K562 (cell line): Measurements from ENCODE around the gene DPAGT1. TPM values are rescaled to one million over a fixed set of nuclear protein-coding genes. Genes with fewer than 3 reads are reported as not detected.

Experiments used
- EGR1 ChIP-seq: fragments of 450-650 bp; conservative IDR thresholded peaks from 2 replicates; pipeline ENCODE4 v1.6.1; 2017; ENCODE audit warnings: mild to moderate bottlenecking
- GATA2 ChIP-seq: sonication (generic); formaldehyde crosslinking; IDR thresholded peaks from 2 replicates; pipeline ENCODE4 v1.4.0; 2020; ENCODE audit warnings: mild to moderate bottlenecking, missing genetic modification reagents
- KAT2B ChIP-seq: IDR thresholded peaks from one replicate; pipeline ENCODE4 v1.6.1; 2012; ENCODE audit warnings: low read depth, mild to moderate bottlenecking, control low read depth, inconsistent platforms, low read length, moderate library complexity
- MEF2A ChIP-seq: IDR thresholded peaks from 2 replicates; pipeline ENCODE4 v1.6.1; 2011; ENCODE audit warnings: low read depth, mild to moderate bottlenecking, low read length, moderate library complexity; ENCODE audit not compliant: control insufficient read depth
- NCOA1 ChIP-seq: fragments of 450-650 bp; IDR thresholded peaks from 2 replicates; pipeline ENCODE4 v1.6.1; 2016; ENCODE audit warnings: low read depth
- PHF21A ChIP-seq: fragments of 450-650 bp; IDR thresholded peaks from 2 replicates; pipeline ENCODE4 v1.6.1; 2017; ENCODE audit warnings: low read depth, borderline replicate concordance
- POU5F1 ChIP-seq: fragments of 150-350 bp; IDR thresholded peaks from 2 replicates; pipeline ENCODE4 v1.6.1; 2014; ENCODE audit warnings: borderline replicate concordance, low read length, low read depth, mild to moderate bottlenecking; ENCODE audit not compliant: partially characterized antibody
- RAD51 ChIP-seq: fragments of 450-650 bp; IDR thresholded peaks from 2 replicates; pipeline ENCODE4 v1.7.1; 2016; ENCODE audit warnings: low read depth, mild to moderate bottlenecking, borderline replicate concordance
- RCOR1 ChIP-seq, 2 experiments: IDR thresholded peaks; 2 replicates each; pipeline ENCODE4 v1.6.1; 2012; ENCODE audit warnings: low read depth in 2 of 2, low read length in 2 of 2, borderline replicate concordance in 1 of 2, improper control_type of control experiment in 1 of 2
- TEAD4 ChIP-seq, 2 experiments: sonication (generic) in 1 of 2; formaldehyde crosslinking in 1 of 2; IDR thresholded peaks; 2 replicates each; pipeline versions ENCODE4 v1.6.1 to v1.8.0; 2012 to 2022; ENCODE audit warnings: borderline replicate concordance in 1 of 2, inconsistent platforms in 1 of 2, low read length in 1 of 2, mild to moderate bottlenecking in 1 of 2, missing genetic modification reagents in 1 of 2
- TRIM28 ChIP-seq: fragments of 450-650 bp; IDR thresholded peaks from 2 replicates; pipeline ENCODE4 v1.6.1; 2017
- U2AF2 ChIP-seq: fragments of 200-400 bp; formaldehyde crosslinking; optimal IDR thresholded peaks from 2 replicates; pipeline ENCODE3; 2017; ENCODE audit warnings: low read depth, mild to moderate bottlenecking, low read length
- ZKSCAN3 ChIP-seq: fragments of 250-450 bp; sonication (Bioruptor Pico); IDR thresholded peaks from 2 replicates; pipeline ENCODE4 v1.4.0; 2020
- ZNF668 ChIP-seq: fragments of 250-450 bp; sonication (Bioruptor Pico); IDR thresholded peaks from 2 replicates; pipeline ENCODE4 v1.8.0; 2022; ENCODE audit warnings: mild to moderate bottlenecking, inconsistent platforms
- ZZZ3 ChIP-seq: fragments of 450-650 bp; IDR thresholded peaks from 2 replicates; pipeline ENCODE4 v1.6.1; 2016; ENCODE audit warnings: antibody characterized with exemption, mild to moderate bottlenecking, moderate library complexity
- polyA plus RNA-seq, 8 experiments: library from polyadenylated mRNA; depleted of rRNA in 4 of 8; stranded (reverse) in 5 of 8; unstranded in 3 of 8; fragments of >200 nt; fragmentation: Nextera tagmentation in 2 of 8; fragmentation: Illumina TruSeq in 1 of 8; extraction: Ambion mirVana in 2 of 8; extraction: Trizol in 1 of 8; gene quantifications; 2 replicates each; pipeline versions ENCODE4 v1.2.1 to v1.2.3, GENCODE V29; 2011 to 2014; ENCODE audit warnings: inconsistent platforms in 1 of 8, missing spikeins in 1 of 8
- total RNA-seq, 7 experiments: library from RNA; depleted of rRNA in 6 of 7; stranded (reverse); fragments of >200 nt in 6 of 7; fragmentation: Illumina TruSeq in 2 of 7; extraction: Trizol in 2 of 7; gene quantifications; 2 replicates each; pipeline versions ENCODE4 v1.2.1 to v1.2.3, GENCODE V29; 2011 to 2021; ENCODE audit warnings: low replicate concordance in 1 of 7
- TF ChIP-seq, protein P1 (sequence below): fragments of 450-650 bp; formaldehyde crosslinking; IDR thresholded peaks from 2 replicates; pipeline ENCODE4 v1.4.0; 2020; ENCODE audit warnings: mild to moderate bottlenecking, moderate library complexity
- TF ChIP-seq, protein P2 (sequence below): fragments of 450-650 bp; IDR thresholded peaks from one replicate; pipeline ENCODE4 v1.6.1; 2018; ENCODE audit warnings: mild to moderate bottlenecking, moderate library complexity; ENCODE audit not compliant: partially characterized antibody
- TF ChIP-seq, protein P3 (sequence below): fragments of 250-450 bp; sonication (Bioruptor Pico); IDR thresholded peaks from 2 replicates; pipeline ENCODE4 v1.9.0; 2021; ENCODE audit warnings: mild to moderate bottlenecking
- TF ChIP-seq, protein P4 (sequence below): sonication (generic); formaldehyde crosslinking; IDR thresholded peaks from 2 replicates; pipeline ENCODE4 v1.8.0; 2022; ENCODE audit warnings: mild to moderate bottlenecking, missing genetic modification reagents
- TF ChIP-seq, protein P5 (sequence below): sonication (generic); formaldehyde crosslinking; IDR thresholded peaks from 2 replicates; pipeline ENCODE4 v1.8.0; 2023; ENCODE audit warnings: mild to moderate bottlenecking, missing genetic modification reagents

The DPAGT1 gene
- total and polyA plus RNA-seq, 9 of the 15 experiments (the other 6 are each of a cell fraction or from before 2014, with no cell fraction given) = 29.9 to 135 (median 85.0) TPM

DNA sequence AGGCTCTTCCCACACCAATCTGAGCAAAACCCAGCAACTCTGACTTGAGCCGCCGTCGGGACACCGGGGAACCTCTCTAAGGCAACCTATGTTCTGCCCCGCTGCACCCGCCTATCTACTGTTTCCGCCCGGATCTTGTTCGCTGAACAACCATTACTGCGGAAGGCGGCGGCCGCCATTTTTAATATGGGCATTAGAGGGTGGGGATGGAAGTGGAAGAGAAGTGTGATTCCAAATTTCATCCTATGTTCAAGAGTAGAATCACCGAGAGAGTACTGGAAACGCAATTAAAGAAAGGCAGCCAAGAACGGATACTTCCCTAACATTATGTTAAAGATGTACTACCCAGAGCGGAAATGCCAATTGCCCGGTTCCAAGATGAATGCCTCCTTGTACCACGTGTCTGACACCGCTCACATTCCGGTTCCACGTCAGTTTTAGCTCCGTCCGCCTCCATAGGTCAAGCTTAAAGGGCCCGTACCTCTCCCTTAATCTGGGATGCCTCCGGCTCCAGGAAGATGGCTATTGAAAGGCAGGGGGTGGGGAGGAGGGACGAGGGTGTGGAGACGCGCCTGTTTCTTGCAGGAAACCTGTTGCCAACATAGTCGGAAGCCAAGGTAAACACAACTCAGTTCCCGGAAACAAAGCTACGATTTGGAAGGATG lies at the start of gene DPAGT1 (continued):
- TF ChIP-seq MEF2A (no peak), U2AF2 (no peak), RAD51 (peak; percentile 92), POU5F1 (no peak), ZKSCAN3 (CRISPR knock-in tag) (no peak), TRIM28 (0 out of 2 replicates have a peak, but pooled peaks have one; percentile 11), EGR1 (no peak), TEAD4 (IDR thresholded peaks at IDR 0.05; ENCODE audit: low read length) (peak; percentile 82), TEAD4 (CRISPR knock-in tag; IDR thresholded peaks at IDR 0.05; ENCODE audit: borderline replicate concordance) (no peak), NCOA1 (peak; percentile 95), ZZZ3 (no peak), GATA2 (CRISPR knock-in tag) (0 out of 2 replicates have a peak, but pooled peaks have one; percentile 17), RCOR1 (IDR thresholded peaks at IDR 0.05; ENCODE audit: borderline replicate concordance in 1 of 2, low read depth in 2 of 2, low read length in 2 of 2) (peak in 1 of 2 experiments; percentile 77; a peak in 2 of 4 replicates), KAT2B (no peak), PHF21A (no peak), ZNF668 (CRISPR knock-in tag) (no peak)
- TF ChIP-seq, protein P1, sequence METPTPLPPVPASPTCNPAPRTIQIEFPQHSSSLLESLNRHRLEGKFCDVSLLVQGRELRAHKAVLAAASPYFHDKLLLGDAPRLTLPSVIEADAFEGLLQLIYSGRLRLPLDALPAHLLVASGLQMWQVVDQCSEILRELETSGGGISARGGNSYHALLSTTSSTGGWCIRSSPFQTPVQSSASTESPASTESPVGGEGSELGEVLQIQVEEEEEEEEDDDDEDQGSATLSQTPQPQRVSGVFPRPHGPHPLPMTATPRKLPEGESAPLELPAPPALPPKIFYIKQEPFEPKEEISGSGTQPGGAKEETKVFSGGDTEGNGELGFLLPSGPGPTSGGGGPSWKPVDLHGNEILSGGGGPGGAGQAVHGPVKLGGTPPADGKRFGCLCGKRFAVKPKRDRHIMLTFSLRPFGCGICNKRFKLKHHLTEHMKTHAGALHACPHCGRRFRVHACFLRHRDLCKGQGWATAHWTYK = no peak; the same call in 1 of the 2 replicates
- TF ChIP-seq, protein P2, sequence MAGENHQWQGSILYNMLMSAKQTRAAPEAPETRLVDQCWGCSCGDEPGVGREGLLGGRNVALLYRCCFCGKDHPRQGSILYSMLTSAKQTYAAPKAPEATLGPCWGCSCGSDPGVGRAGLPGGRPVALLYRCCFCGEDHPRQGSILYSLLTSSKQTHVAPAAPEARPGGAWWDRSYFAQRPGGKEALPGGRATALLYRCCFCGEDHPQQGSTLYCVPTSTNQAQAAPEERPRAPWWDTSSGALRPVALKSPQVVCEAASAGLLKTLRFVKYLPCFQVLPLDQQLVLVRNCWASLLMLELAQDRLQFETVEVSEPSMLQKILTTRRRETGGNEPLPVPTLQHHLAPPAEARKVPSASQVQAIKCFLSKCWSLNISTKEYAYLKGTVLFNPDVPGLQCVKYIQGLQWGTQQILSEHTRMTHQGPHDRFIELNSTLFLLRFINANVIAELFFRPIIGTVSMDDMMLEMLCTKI = no peak
- TF ChIP-seq, protein P3, sequence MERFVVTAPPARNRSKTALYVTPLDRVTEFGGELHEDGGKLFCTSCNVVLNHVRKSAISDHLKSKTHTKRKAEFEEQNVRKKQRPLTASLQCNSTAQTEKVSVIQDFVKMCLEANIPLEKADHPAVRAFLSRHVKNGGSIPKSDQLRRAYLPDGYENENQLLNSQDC = no peak
- TF ChIP-seq, protein P4, sequence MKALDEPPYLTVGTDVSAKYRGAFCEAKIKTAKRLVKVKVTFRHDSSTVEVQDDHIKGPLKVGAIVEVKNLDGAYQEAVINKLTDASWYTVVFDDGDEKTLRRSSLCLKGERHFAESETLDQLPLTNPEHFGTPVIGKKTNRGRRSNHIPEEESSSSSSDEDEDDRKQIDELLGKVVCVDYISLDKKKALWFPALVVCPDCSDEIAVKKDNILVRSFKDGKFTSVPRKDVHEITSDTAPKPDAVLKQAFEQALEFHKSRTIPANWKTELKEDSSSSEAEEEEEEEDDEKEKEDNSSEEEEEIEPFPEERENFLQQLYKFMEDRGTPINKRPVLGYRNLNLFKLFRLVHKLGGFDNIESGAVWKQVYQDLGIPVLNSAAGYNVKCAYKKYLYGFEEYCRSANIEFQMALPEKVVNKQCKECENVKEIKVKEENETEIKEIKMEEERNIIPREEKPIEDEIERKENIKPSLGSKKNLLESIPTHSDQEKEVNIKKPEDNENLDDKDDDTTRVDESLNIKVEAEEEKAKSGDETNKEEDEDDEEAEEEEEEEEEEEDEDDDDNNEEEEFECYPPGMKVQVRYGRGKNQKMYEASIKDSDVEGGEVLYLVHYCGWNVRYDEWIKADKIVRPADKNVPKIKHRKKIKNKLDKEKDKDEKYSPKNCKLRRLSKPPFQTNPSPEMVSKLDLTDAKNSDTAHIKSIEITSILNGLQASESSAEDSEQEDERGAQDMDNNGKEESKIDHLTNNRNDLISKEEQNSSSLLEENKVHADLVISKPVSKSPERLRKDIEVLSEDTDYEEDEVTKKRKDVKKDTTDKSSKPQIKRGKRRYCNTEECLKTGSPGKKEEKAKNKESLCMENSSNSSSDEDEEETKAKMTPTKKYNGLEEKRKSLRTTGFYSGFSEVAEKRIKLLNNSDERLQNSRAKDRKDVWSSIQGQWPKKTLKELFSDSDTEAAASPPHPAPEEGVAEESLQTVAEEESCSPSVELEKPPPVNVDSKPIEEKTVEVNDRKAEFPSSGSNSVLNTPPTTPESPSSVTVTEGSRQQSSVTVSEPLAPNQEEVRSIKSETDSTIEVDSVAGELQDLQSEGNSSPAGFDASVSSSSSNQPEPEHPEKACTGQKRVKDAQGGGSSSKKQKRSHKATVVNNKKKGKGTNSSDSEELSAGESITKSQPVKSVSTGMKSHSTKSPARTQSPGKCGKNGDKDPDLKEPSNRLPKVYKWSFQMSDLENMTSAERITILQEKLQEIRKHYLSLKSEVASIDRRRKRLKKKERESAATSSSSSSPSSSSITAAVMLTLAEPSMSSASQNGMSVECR (CRISPR knock-in tag) = peak; percentile 80
- TF ChIP-seq, protein P5, sequence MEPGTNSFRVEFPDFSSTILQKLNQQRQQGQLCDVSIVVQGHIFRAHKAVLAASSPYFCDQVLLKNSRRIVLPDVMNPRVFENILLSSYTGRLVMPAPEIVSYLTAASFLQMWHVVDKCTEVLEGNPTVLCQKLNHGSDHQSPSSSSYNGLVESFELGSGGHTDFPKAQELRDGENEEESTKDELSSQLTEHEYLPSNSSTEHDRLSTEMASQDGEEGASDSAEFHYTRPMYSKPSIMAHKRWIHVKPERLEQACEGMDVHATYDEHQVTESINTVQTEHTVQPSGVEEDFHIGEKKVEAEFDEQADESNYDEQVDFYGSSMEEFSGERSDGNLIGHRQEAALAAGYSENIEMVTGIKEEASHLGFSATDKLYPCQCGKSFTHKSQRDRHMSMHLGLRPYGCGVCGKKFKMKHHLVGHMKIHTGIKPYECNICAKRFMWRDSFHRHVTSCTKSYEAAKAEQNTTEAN (CRISPR knock-in tag) = no peak
